ENCODE measurements around the gene ZNF792. TPM values are rescaled to one million over a fixed set of nuclear protein-coding genes. Genes with fewer than 3 reads are reported as not detected.

The ZNF792 gene
- total RNA-seq, 2 experiments from 2014 or later, result 5.1 to 5.6 TPM

DNA sequence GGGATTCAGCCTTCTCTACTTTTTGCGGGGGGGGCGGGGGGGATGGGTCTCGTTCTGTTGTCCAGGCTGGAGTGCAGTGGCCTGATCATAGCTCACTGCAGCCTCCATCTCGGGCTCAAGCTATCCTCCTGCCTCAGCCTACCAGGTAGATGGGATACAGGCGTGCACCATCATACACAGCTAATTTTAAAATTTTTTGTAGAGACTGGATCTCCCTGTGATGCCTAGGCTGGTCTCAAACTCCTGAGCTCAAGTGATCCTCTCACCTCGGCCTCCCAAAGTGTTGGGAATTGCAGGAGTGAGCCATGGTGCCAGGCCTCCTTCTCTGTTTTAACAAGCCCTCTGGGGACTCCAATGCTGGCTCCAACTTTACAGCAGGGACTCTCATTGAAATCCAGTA is 569 bp upstream of the ZNF792 start:
- TF ChIP-seq, protein P1, sequence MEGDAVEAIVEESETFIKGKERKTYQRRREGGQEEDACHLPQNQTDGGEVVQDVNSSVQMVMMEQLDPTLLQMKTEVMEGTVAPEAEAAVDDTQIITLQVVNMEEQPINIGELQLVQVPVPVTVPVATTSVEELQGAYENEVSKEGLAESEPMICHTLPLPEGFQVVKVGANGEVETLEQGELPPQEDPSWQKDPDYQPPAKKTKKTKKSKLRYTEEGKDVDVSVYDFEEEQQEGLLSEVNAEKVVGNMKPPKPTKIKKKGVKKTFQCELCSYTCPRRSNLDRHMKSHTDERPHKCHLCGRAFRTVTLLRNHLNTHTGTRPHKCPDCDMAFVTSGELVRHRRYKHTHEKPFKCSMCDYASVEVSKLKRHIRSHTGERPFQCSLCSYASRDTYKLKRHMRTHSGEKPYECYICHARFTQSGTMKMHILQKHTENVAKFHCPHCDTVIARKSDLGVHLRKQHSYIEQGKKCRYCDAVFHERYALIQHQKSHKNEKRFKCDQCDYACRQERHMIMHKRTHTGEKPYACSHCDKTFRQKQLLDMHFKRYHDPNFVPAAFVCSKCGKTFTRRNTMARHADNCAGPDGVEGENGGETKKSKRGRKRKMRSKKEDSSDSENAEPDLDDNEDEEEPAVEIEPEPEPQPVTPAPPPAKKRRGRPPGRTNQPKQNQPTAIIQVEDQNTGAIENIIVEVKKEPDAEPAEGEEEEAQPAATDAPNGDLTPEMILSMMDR (IDR thresholded peaks at IDR 0.05), result no peak
- peaks cover 37% of the 10 kb centered on the region for H3K36me3 Mint-ChIP-seq (ENCODE audit: low read depth)
- ChIA-PET POLR2A (interaction anchor here (0.6 to 1.4 kb wide), 5 partner anchors 10 to 540 kb away, joined by 3 to 4 read pairs (median 3); partner anchors contain the start of gene ZNF30), CTCF (interaction anchor here (1.0 to 9.8 kb wide), 4 partner anchors 8 to 82 kb away, joined by 3 to 41 read pairs (median 4); no protein-coding TSS in a partner anchor)
- peak overlapping the region; percentile 92 for H3K4me3 Mint-ChIP-seq
- no peak overlapping the region for H3K27ac Mint-ChIP-seq
- peaks cover 23% of the 10 kb centered on the region for H3K4me1 Mint-ChIP-seq (ENCODE audit: low read depth)
- H3K9me3 Mint-ChIP-seq, result peaks cover 51% of the 10 kb centered on the region
- H3K27me3 Mint-ChIP-seq, result no peaks in the 10 kb centered on the region
- intact Hi-C loops (cut with micrococcal nuclease), result no loop called here
- no peak for DNase-seq
- ATAC-seq, result no peak

DNA sequence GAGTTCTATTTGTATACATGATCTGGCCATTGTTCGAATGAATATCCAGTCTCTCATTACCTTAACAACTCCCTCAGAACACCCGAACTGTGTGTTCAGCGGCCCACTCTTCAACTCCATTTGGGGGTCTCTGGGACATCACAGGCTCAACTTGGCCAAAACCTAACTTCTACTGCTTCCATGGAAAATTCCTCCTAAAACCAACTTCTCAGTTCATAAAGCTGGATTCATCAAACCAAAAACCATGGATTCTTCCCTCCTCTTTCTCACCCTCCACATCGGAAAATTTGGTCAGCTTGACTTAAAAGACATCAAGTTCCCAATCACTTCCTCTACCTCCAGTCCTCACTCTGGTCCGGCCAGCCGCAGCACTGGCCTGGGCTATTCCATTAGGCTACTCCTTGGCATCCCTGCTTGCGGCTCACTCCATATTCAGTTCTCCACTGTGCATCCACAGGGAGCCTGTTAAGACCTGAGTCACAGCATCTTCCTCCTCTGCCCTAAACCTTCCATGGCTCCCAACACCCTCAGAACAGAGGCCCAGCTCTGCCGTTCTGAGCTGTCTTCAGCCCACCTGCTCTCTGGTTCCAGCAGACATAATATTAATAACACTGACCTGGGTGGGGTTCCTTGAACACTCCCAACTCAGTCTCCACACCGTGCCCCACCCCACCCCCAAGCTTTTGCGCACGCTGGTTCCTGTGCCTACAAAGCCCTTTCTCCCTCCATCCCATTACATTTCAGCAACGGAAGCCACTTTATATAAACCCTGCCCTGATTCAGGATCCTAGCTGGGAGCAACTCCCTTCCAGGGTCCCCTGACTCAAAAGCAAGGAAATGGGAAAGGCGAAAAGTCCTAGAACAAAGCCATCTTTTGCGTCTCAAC is 1.1 kb downstream of the ZNF792 start:
- H3K4me1 Mint-ChIP-seq (ENCODE audit: low read depth), result peaks cover 23% of the 10 kb centered on the region
- DNase-seq, result peak; percentile 16
- ChIA-PET CTCF (interaction anchor here (0.9 to 9.8 kb wide), 4 partner anchors 9 to 104 kb away, joined by 3 to 41 read pairs (median 10); no protein-coding TSS in a partner anchor), POLR2A (interaction anchor here (0.6 to 1.6 kb wide), 10 partner anchors 10 to 228 kb away, joined by 3 to 6 read pairs (median 3); partner anchors contain the start of genes GRAMD1A and ZNF30)
- peak overlapping the region; percentile 88 for H3K27ac Mint-ChIP-seq
- ATAC-seq, result no peak
- intact Hi-C loops (cut with micrococcal nuclease), result no loop called here
- peaks cover 54% of the 10 kb centered on the region for H3K36me3 Mint-ChIP-seq (ENCODE audit: low read depth)
- no peaks in the 10 kb centered on the region for H3K27me3 Mint-ChIP-seq
- H3K4me3 Mint-ChIP-seq, result peak overlapping the region; percentile 92
- TF ChIP-seq, protein P1 (IDR thresholded peaks at IDR 0.05), result no peak
- peaks cover 56% of the 10 kb centered on the region for H3K9me3 Mint-ChIP-seq

DNA sequence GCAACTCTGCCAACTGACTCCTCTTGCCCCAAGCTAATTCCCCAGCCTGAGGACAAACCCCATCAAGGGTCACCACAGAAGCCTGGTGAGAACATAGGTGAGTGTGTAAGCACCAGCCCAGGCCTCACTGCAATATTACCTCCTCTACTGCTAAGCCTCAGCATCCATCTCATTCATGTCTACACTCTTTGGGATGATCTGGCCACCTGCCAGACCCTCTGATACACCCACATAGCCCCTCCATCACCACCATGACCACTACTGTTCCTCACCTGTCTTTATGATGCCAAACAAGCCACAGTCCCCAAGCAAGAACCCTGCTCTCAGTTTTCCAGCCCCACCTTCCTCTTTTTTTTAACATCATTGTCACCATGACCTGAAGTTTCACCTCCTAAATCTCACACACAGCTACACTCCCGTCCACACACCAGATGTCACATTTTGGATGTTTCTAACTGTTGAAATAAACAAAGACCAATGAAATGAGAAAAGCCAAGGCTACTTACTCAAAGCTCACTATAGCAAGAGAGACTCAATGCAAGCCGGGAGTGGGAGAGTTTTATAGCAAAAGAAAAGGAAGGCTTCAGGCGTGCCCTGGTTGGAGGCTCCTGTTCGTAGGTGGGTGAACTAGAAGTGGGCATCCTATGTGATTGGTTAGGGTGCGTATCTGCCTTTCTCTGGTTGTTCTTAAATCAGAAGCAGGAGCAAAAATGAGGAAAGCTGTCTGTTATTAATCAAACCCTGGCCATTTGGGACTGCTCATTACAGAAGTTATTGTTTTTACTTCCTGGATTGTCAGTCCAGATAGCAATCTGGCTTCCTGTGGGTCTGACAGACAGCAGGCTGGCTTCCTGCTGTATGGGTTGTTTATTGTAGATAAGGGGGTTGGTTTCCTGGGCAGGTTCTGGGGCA is 2.0 kb downstream of the ZNF792 start:
- peak overlapping the region; percentile 92 for H3K4me3 Mint-ChIP-seq
- no peaks in the 10 kb centered on the region for H3K27me3 Mint-ChIP-seq
- ATAC-seq (peak; percentile 50), DNase-seq (peak; percentile 39)
- CTCF ChIA-PET, result interaction anchor here (0.9 to 9.8 kb wide), 4 partner anchors 10 to 105 kb away, joined by 3 to 41 read pairs (median 10); no protein-coding TSS in a partner anchor
- intact Hi-C loops (cut with micrococcal nuclease), result no loop called here
- POLR2A ChIA-PET, result interaction anchor here (1.3 to 1.6 kb wide), 2 partner anchors 9 to 36 kb away, joined by 3 to 4 read pairs; no protein-coding TSS in a partner anchor
- peaks cover 23% of the 10 kb centered on the region for H3K4me1 Mint-ChIP-seq (ENCODE audit: low read depth)
- TF ChIP-seq, protein P1 (IDR thresholded peaks at IDR 0.05), result no peak
- peak overlapping the region; percentile 88 for H3K27ac Mint-ChIP-seq
- peaks cover 61% of the 10 kb centered on the region for H3K9me3 Mint-ChIP-seq
- H3K36me3 Mint-ChIP-seq (ENCODE audit: low read depth), result peaks cover 62% of the 10 kb centered on the region

DNA sequence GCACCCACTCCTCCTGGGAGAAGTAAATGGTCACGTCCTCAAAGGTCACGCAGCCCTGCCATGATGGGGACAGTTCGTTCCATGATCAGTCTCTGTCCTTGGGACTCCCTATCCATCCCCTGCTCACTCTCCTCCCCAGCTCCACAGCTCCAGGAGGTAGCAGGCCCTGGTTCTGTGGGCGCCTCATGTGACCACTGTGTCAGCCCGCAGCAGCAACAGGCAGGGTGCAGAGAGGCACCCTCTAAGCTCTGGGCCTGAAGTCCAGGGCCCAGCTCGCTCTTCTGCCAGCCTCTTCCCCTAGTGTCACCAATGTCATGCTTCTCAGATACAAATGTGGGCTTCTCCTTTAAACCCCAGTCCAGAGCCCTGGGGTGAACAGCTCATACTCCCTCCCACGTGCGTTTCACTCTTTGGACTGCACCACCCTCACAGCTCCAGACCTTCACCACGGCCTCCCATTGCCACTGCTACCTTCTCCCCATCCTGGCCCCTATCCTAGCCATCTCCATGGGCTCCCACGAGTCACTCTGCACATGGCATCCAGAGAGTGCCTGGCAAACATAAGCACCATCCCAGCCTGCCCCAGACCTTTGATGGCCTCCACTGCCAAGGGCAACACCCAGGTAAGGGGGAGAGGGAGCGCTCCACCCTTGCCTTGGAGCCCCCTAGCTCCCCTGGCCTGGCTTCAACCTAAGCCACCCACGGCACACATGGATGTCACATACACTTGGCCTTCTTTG is 2.9 kb downstream of the ZNF792 start:
- CTCF ChIA-PET, result interaction anchor here (3.8 to 9.8 kb wide), 2 partner anchors 11 to 52 kb away, joined by 17 to 41 read pairs; no protein-coding TSS in a partner anchor
- ATAC-seq, result no peak
- intact Hi-C loops (cut with micrococcal nuclease), result no loop called here
- no peak overlapping the region for H3K4me3 Mint-ChIP-seq
- no peaks in the 10 kb centered on the region for H3K27me3 Mint-ChIP-seq
- POLR2A ChIA-PET, result no interaction called here
- H3K9me3 Mint-ChIP-seq, result peaks cover 68% of the 10 kb centered on the region
- H3K36me3 Mint-ChIP-seq (ENCODE audit: low read depth), result peaks cover 72% of the 10 kb centered on the region
- DNase-seq, result no peak
- peaks cover 23% of the 10 kb centered on the region for H3K4me1 Mint-ChIP-seq (ENCODE audit: low read depth)
- H3K27ac Mint-ChIP-seq, result peak overlapping the region; percentile 68
- TF ChIP-seq, protein P1 (IDR thresholded peaks at IDR 0.05), result no peak

All from activated CD8-positive, alpha-beta T cell treated with anti-CD3 and anti-CD28 coated beads for 36 hours (primary cell).